HFFc6 (cell line): Measurements from ENCODE around the gene VANGL1. TPM values are rescaled to one million over a fixed set of nuclear protein-coding genes. Genes with fewer than 3 reads are reported as not detected.

Experiments
- DNase-seq: peaks from one replicate; pipeline ENCODE4 v3.0.0-alpha.2; 2018
- H3K27ac Mint-ChIP-seq: 2 replicates; pipeline ENCODE4 v1.8.0; 2020; ENCODE audit warnings: mild to moderate bottlenecking, mixed read lengths
- H3K27me3 Mint-ChIP-seq: 2 replicates; pipeline ENCODE4 v1.8.0; 2021; ENCODE audit warnings: mild to moderate bottlenecking, moderate library complexity, mixed read lengths; ENCODE audit not compliant: insufficient read depth
- H3K36me3 Mint-ChIP-seq: 2 replicates; pipeline ENCODE4 v1.8.0; 2021; ENCODE audit warnings: low read depth, mixed read lengths
- H3K4me1 Mint-ChIP-seq: 2 replicates; pipeline ENCODE4 v1.8.0; 2020; ENCODE audit warnings: low read depth, mixed read lengths
- H3K4me3 Mint-ChIP-seq: 2 replicates; pipeline ENCODE4 v1.8.0; 2020; ENCODE audit warnings: mild to moderate bottlenecking, moderate library complexity, mixed read lengths
- H3K9me3 Mint-ChIP-seq: 2 replicates; pipeline ENCODE4 v1.8.0; 2020; ENCODE audit warnings: mild to moderate bottlenecking, mixed read lengths
- CTCF ChIP-seq: fragments of 200-600 bp; sonication (generic); IDR thresholded peaks from 2 replicates; pipeline ENCODE4 v1.5.0; 2021; ENCODE audit warnings: antibody characterized with exemption, mild to moderate bottlenecking
- total RNA-seq, 6 experiments: library from RNA; stranded (reverse); fragmentation: NEBNext Ultra II Directional; extraction: Animal tissue kit (Norgen Biotek cat#: 25700); gene quantifications; 2 replicates in 1 of 6; 3 replicates in 5 of 6; pipeline ENCODE4 v1.2.3, GENCODE V29; 2021

The VANGL1 gene
- total RNA-seq, 6 experiments from 2014 or later: 14.7 to 20.6 (median 18.5) TPM

- Mint-ChIP-seq H3K4me1 (peaks cover 8% of the 10 kb centered on the region), H3K36me3 (no peaks in the 10 kb centered on the region), H3K27me3 (peaks cover 15% of the 10 kb centered on the region), H3K27ac (no peak overlapping the region), H3K9me3 (no peaks in the 10 kb centered on the region), H3K4me3 (no peak overlapping the region)
- no peak for DNase-seq
- TF ChIP-seq CTCF: no peak
These were observed 103.0 kb downstream of the VANGL1 start for GRCh38 chr1:115744646-115745275.

GRCh38 chr1:115746021-115746690 lies 104.4 kb downstream of the VANGL1 start:
- Mint-ChIP-seq H3K27ac (no peak overlapping the region), H3K4me1 (peaks cover 8% of the 10 kb centered on the region), H3K27me3 (peaks cover 15% of the 10 kb centered on the region), H3K36me3 (no peaks in the 10 kb centered on the region), H3K9me3 (no peaks in the 10 kb centered on the region), H3K4me3 (no peak overlapping the region)
- no peak for DNase-seq
- no peak for TF ChIP-seq CTCF

Other genes with a start within 250 kb of the VANGL1 start
- gene CASQ2, start 126.7 kb downstream of the VANGL1 start, total RNA-seq: not detected
- not detected for gene NHLH2, start 199.2 kb downstream of the VANGL1 start, total RNA-seq